Uterus (tissue), 2 donors: ENCODE measurements around the gene SGMS1.

ENCODE experiments used
- POLR2A ChIP-seq, 2 donors: fragments of 450-650 bp; IDR thresholded peaks; one replicate each; pipeline ENCODE4 v1.6.1; 2016; ENCODE audit warnings: antibody characterized with exemption in 2 of 2, mild to moderate bottlenecking in 1 of 2, moderate library complexity in 1 of 2
- TF ChIP-seq, protein P1 (sequence below), 4 experiments: fragments of 200-600 bp in 2 of 4; fragments of 450-650 bp in 2 of 4; sonication (generic) in 2 of 4; IDR thresholded peaks; one replicate each; pipeline ENCODE4 v1.5.1; 2016 to 2019; ENCODE audit warnings: antibody characterized with exemption in 4 of 4, mild to moderate bottlenecking in 2 of 4, moderate library complexity in 1 of 4

- TF ChIP-seq, protein P1, sequence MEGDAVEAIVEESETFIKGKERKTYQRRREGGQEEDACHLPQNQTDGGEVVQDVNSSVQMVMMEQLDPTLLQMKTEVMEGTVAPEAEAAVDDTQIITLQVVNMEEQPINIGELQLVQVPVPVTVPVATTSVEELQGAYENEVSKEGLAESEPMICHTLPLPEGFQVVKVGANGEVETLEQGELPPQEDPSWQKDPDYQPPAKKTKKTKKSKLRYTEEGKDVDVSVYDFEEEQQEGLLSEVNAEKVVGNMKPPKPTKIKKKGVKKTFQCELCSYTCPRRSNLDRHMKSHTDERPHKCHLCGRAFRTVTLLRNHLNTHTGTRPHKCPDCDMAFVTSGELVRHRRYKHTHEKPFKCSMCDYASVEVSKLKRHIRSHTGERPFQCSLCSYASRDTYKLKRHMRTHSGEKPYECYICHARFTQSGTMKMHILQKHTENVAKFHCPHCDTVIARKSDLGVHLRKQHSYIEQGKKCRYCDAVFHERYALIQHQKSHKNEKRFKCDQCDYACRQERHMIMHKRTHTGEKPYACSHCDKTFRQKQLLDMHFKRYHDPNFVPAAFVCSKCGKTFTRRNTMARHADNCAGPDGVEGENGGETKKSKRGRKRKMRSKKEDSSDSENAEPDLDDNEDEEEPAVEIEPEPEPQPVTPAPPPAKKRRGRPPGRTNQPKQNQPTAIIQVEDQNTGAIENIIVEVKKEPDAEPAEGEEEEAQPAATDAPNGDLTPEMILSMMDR (IDR thresholded peaks at IDR 0.05): no peak
- no peak for TF ChIP-seq POLR2A (IDR thresholded peaks at IDR 0.05)
Observed at GRCh38 chr10:50610368-50610767, 13.4 kb downstream of the SGMS1 start.
